Keratinocyte (primary cell): ENCODE results near the gene PPP5C.

Source experiments
- EZH2 ChIP-seq: IDR thresholded peaks from one replicate; pipeline ENCODE4 v1.6.1; 2012; ENCODE audit warnings: inconsistent platforms, mild to moderate bottlenecking, low read length, moderate library complexity
- TF ChIP-seq, protein P1 (sequence below), 3 experiments: IDR thresholded peaks in 1 of 3; conservative IDR thresholded peaks in 1 of 3; optimal IDR thresholded peaks in 1 of 3; 2 replicates in 2 of 3; 3 replicates in 1 of 3; pipeline versions ENCODE3 to v1.5.1; 2011; ENCODE audit warnings: low read length in 3 of 3, mild to moderate bottlenecking in 3 of 3, moderate library complexity in 2 of 3, control low read depth in 1 of 3, inconsistent platforms in 1 of 3; ENCODE audit not compliant: insufficient read depth in 2 of 3; ENCODE audit errors: extremely low read depth in 1 of 3

GRCh38 chr19:46394402-46394797 is 47.5 kb downstream of the PPP5C start:
- TF ChIP-seq, protein P1, sequence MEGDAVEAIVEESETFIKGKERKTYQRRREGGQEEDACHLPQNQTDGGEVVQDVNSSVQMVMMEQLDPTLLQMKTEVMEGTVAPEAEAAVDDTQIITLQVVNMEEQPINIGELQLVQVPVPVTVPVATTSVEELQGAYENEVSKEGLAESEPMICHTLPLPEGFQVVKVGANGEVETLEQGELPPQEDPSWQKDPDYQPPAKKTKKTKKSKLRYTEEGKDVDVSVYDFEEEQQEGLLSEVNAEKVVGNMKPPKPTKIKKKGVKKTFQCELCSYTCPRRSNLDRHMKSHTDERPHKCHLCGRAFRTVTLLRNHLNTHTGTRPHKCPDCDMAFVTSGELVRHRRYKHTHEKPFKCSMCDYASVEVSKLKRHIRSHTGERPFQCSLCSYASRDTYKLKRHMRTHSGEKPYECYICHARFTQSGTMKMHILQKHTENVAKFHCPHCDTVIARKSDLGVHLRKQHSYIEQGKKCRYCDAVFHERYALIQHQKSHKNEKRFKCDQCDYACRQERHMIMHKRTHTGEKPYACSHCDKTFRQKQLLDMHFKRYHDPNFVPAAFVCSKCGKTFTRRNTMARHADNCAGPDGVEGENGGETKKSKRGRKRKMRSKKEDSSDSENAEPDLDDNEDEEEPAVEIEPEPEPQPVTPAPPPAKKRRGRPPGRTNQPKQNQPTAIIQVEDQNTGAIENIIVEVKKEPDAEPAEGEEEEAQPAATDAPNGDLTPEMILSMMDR (optimal IDR thresholded peaks at IDR 0.05 in 1 of 3, IDR thresholded peaks at IDR 0.05 in 1 of 3, conservative IDR thresholded peaks at IDR 0.05 in 1 of 3; ENCODE audit: extremely low read depth in 1 of 3, insufficient read depth in 2 of 3, low read length in 3 of 3): no peak
- no peak for TF ChIP-seq EZH2
